ENCODE measurements around the gene ECHDC3.

GRCh38 chr10:11793762-11794479 lies 51.7 kb downstream of the ECHDC3 start:
- TF ChIP-seq CTCF (conservative IDR thresholded peaks at IDR 0.05) (no peak), ZFX (IDR thresholded peaks at IDR 0.05) (no peak)
